LHCN-M2 (cell line): Measurements from ENCODE around the gene XCR1. TPM values are rescaled to one million over a fixed set of nuclear protein-coding genes. Genes with fewer than 3 reads are reported as not detected.

ENCODE experiments used
- DNase-seq: peaks from one replicate; pipeline ENCODE4 v3.0.0-alpha.2; 2012; ENCODE audit warnings: low read depth
- total RNA-seq: library from RNA; depleted of rRNA; stranded (reverse); fragments of >200 nt; gene quantifications from 2 replicates; pipeline ENCODE4 v1.2.3, GENCODE V29; 2014

The XCR1 gene
- total RNA-seq, 1 experiment from 2014 or later, result 0.06 TPM

- no peak for DNase-seq
Measured at GRCh38 chr3:45984331-45985312, 42.7 kb downstream of the XCR1 start.

GRCh38 chr3:45983770-45984169 lies 43.5 kb downstream of the XCR1 start:
- no peak for DNase-seq

GRCh38 chr3:45981346-45982074 lies 45.8 kb downstream of the XCR1 start:
- peak; percentile 50 for DNase-seq

GRCh38 chr3:45980819-45981218 lies 46.5 kb downstream of the XCR1 start:
- DNase-seq, result no peak

GRCh38 chr3:45980229-45980813 lies 47.0 kb downstream of the XCR1 start:
- no peak for DNase-seq

- no peak for DNase-seq
Measured at GRCh38 chr3:45979378-45979777, 47.9 kb downstream of the XCR1 start.

- no peak for DNase-seq
Measured at GRCh38 chr3:45978006-45978761, 49.1 kb downstream of the XCR1 start.

- no peak for DNase-seq
Measured at GRCh38 chr3:45976191-45977091, 50.8 kb downstream of the XCR1 start.

- no peak for DNase-seq
Measured at GRCh38 chr3:45975686-45976085, 51.6 kb downstream of the XCR1 start.

GRCh38 chr3:45974686-45975085 lies 52.6 kb downstream of the XCR1 start:
- DNase-seq, result no peak

- DNase-seq, result peak; percentile 85
Measured at GRCh38 chr3:45972534-45973402, 54.5 kb downstream of the XCR1 start.

- DNase-seq, result no peak
Measured at GRCh38 chr3:45969953-45970352, 57.3 kb downstream of the XCR1 start.

GRCh38 chr3:45969116-45969515 lies 58.2 kb downstream of the XCR1 start:
- DNase-seq, result no peak

- no peak for DNase-seq
Measured at GRCh38 chr3:45968706-45969105, 58.6 kb downstream of the XCR1 start.

- no peak for DNase-seq
Measured at GRCh38 chr3:45968149-45968548, 59.1 kb downstream of the XCR1 start.

GRCh38 chr3:45967724-45968123 lies 59.6 kb downstream of the XCR1 start:
- no peak for DNase-seq
